ENCODE data around the gene EPC2. TPM values are rescaled to one million over a fixed set of nuclear protein-coding genes. Genes with fewer than 3 reads are reported as not detected.

The EPC2 gene
- total and polyA plus RNA-seq, 2 of the 8 experiments (the other 6 are each of a cell fraction or from before 2014, with no cell fraction given) = 16.1 to 25.7 TPM

GRCh38 chr2:148756292-148756975, 111.9 kb downstream of the EPC2 start (continued):
- TF ChIP-seq SUZ12 (IDR thresholded peaks at IDR 0.05; ENCODE audit: low read length) = no peak
- TF ChIP-seq SIX5 (IDR thresholded peaks at IDR 0.05; ENCODE audit: low read depth, low read length) = no peak
- TF ChIP-seq PHF8 (conservative IDR thresholded peaks at IDR 0.05; ENCODE audit: low read depth, low read length) = no peak
- no peak for TF ChIP-seq SAP30 (IDR thresholded peaks at IDR 0.05; ENCODE audit: insufficient read depth, insufficient replicate concordance, low read length)
- TF ChIP-seq JUN (IDR thresholded peaks at IDR 0.05; ENCODE audit: low read depth, low read length) = no peak

Data from H1 (cell line).